ENCODE results near the gene TGM4.

- no peak for TF ChIP-seq CTCF (IDR thresholded peaks at IDR 0.05)
- no peak for TF ChIP-seq POLR2A (IDR thresholded peaks at IDR 0.05)
- no peak for TF ChIP-seq EP300 (IDR thresholded peaks at IDR 0.05)
- no peak for TF ChIP-seq POLR2AphosphoS5 (IDR thresholded peaks at IDR 0.05)
Measured at GRCh38 chr3:44832032-44832431, 42.4 kb upstream of the TGM4 start.

Measured in suprapubic skin (tissue), 4 donors.